Pancreas (tissue), 10 donors: ENCODE data around the gene SWT1. TPM values are rescaled to one million over a fixed set of nuclear protein-coding genes. Genes with fewer than 3 reads are reported as not detected.

Source experiments
- ATAC-seq, 4 donors: fragments of 200-7000 bp; cut with Tn5 transposase; one replicate each; pipeline versions ENCODE4 v1.8.0 to v1.9.1; 2020; ENCODE audit warnings: mild to moderate bottlenecking in 4 of 4, moderate library complexity in 4 of 4
- DNase-seq, 6 donors: peaks; one replicate each; pipeline ENCODE4 v3.0.0-alpha.2; 2020
- FAIRE-seq: peaks from 2 replicates; lab custom pipeline; 2012; peaks lifted over from hg19 to GRCh38; lab: Jason Lieb, UNC
- H3K27ac ChIP-seq, 4 donors: fragments of 200-600 bp; sonication (generic); 1 replicate in 3 of 4; 2 replicates in 1 of 4; pipeline versions ENCODE4 v1.5.0 to v1.8.0; 2020
- H3K27me3 ChIP-seq, 4 donors: fragments of 200-600 bp; one replicate each; pipeline ENCODE4 v1.8.0; 2021
- H3K36me3 ChIP-seq, 3 donors: fragments of 200-600 bp; sonication (generic) in 1 of 3; one replicate each; pipeline versions ENCODE4 v1.5.0 to v1.8.0; 2020 to 2021
- H3K4me1 ChIP-seq, 3 donors: fragments of 200-600 bp; one replicate each; pipeline ENCODE4 v1.8.0; 2021
- H3K4me3 ChIP-seq, 4 donors: fragments of 200-600 bp; sonication (generic) in 2 of 4; one replicate each; pipeline versions ENCODE4 v1.5.0 to v1.8.0; 2020 to 2021
- H3K9me3 ChIP-seq, 4 donors: fragments of 200-600 bp; one replicate each; pipeline ENCODE4 v1.8.0; 2021
- CTCF ChIP-seq, 4 donors: fragments of 200-600 bp; sonication (generic) in 3 of 4; IDR thresholded peaks; one replicate each; pipeline versions ENCODE4 v1.5.0 to v1.8.0; 2021; ENCODE audit warnings: antibody characterized with exemption in 4 of 4
- WGBS, 2 donors: extraction: QIAGEN DNeasy Blood & Tissue Kit; methylation state at CpG; one replicate each; pipeline ENCODE4 v1.1.7; 2013; 5-methylcytosine and 5-hydroxymethylcytosine counted together
- intact Hi-C, 3 donors: fragments of 100-400 bp; cut with DNase I; formaldehyde crosslinking; loops; one replicate each; pipeline versions ENCODE4 v1.11.1 to v1.14.2; 2022
- polyA plus RNA-seq, 2 donors: library from polyadenylated mRNA; stranded (reverse); fragments of 200-250 nt; gene quantifications; one replicate each; pipeline ENCODE4 v1.2.3, GENCODE V29; 2013
- total RNA-seq, 6 donors: library from RNA; stranded (reverse); fragmentation: NEBNext Ultra II Directional in 4 of 6; extraction: Animal tissue kit (Norgen Biotek cat#: 25700) in 4 of 6; gene quantifications; one replicate each; pipeline versions ENCODE4 v1.2.1 to v1.2.4, GENCODE V29; 2021 to 2023
- donor health status: healthy with polysubstance abuse.
- donor health status: DM: no; HTN: no; CAD: no; lungs with moderate emphysema.
- donor health status: DM: no; HTN: no; CAD: no.
- donor health status: control.
- donor health status: control.
- donor health status: Bipolar disorder and iron deficiency.
- donor health status: DM: yes; HTN: yes; CAD: no.
- donor health status: DM: no; HTN: no; CAD: no.
- donor health status: DM: no; HTN: no; CAD: no.
- donor health status: DM: yes; HTN: yes; CAD: no.

The SWT1 gene
- total and polyA plus RNA-seq, 8 donors, result 2.5 to 9.3 (median 8.4) TPM

GRCh38 chr1:185239861-185240260, 82.9 kb downstream of the SWT1 start:
- intact Hi-C loops, result no loop called here
- H3K27ac ChIP-seq, result no peak overlapping the region
- ATAC-seq (no peak), DNase-seq (no peak), FAIRE-seq (no peak)
- no peaks in the 10 kb centered on the region for H3K4me1 ChIP-seq
- H3K36me3 ChIP-seq, result no peaks in the 10 kb centered on the region
- no peak for TF ChIP-seq CTCF (IDR thresholded peaks at IDR 0.05)
- no peaks in the 10 kb centered on the region for H3K9me3 ChIP-seq
- no peak overlapping the region for H3K4me3 ChIP-seq
- 62 to 72% methylated on average over 1 of the region's 1 CpG for WGBS, 2 donors
- H3K27me3 ChIP-seq, result no peaks in the 10 kb centered on the region

- H3K36me3 ChIP-seq, result no peaks in the 10 kb centered on the region
- H3K27me3 ChIP-seq, result no peaks in the 10 kb centered on the region
- no peaks in the 10 kb centered on the region for H3K4me1 ChIP-seq
- no peak overlapping the region for H3K27ac ChIP-seq
- FAIRE-seq (no peak), DNase-seq (no peak), ATAC-seq (no peak)
- no peaks in the 10 kb centered on the region for H3K9me3 ChIP-seq
- no peak for TF ChIP-seq CTCF (IDR thresholded peaks at IDR 0.05)
- intact Hi-C loops, result no loop called here
- H3K4me3 ChIP-seq, result no peak overlapping the region
Observed at GRCh38 chr1:185241127-185241526, 84.2 kb downstream of the SWT1 start.

- H3K36me3 ChIP-seq, result no peaks in the 10 kb centered on the region
- FAIRE-seq (no peak), DNase-seq (no peak), ATAC-seq (no peak)
- 90 to 96% methylated on average over 3 of the region's 3 CpGs for WGBS, 2 donors
- no peaks in the 10 kb centered on the region for H3K9me3 ChIP-seq
- no peaks in the 10 kb centered on the region for H3K4me1 ChIP-seq
- H3K27ac ChIP-seq, result no peak overlapping the region
- no peak overlapping the region for H3K4me3 ChIP-seq
- no peak for TF ChIP-seq CTCF (IDR thresholded peaks at IDR 0.05)
- intact Hi-C loops, result no loop called here
- no peaks in the 10 kb centered on the region for H3K27me3 ChIP-seq
Observed at GRCh38 chr1:185244015-185244747, 87.2 kb downstream of the SWT1 start.

GRCh38 chr1:185245466-185245865, 88.5 kb downstream of the SWT1 start:
- no peak for TF ChIP-seq CTCF (IDR thresholded peaks at IDR 0.05)
- no peak for DNase-seq
- H3K27ac ChIP-seq, result no peak overlapping the region
- no peaks in the 10 kb centered on the region for H3K27me3 ChIP-seq
- FAIRE-seq, result no peak
- no peaks in the 10 kb centered on the region for H3K36me3 ChIP-seq
- no peaks in the 10 kb centered on the region for H3K9me3 ChIP-seq
- ATAC-seq, result no peak
- 77 to 80% methylated on average over 2 of the region's 2 CpGs for WGBS, 2 donors
- H3K4me3 ChIP-seq, result no peak overlapping the region
- intact Hi-C loops, result no loop called here
- H3K4me1 ChIP-seq, result no peaks in the 10 kb centered on the region

- WGBS, 2 donors, result 42 to 43% methylated on average over 2 of the region's 2 CpGs
- no peaks in the 10 kb centered on the region for H3K9me3 ChIP-seq
- H3K27me3 ChIP-seq, result no peaks in the 10 kb centered on the region
- intact Hi-C loops, result no loop called here
- H3K4me3 ChIP-seq, result no peak overlapping the region
- H3K36me3 ChIP-seq, result no peaks in the 10 kb centered on the region
- ATAC-seq, result peak in 3 of 4 donors; percentile 71 to 77 (median 74)
- no peak for FAIRE-seq
- no peak for TF ChIP-seq CTCF (IDR thresholded peaks at IDR 0.05)
- H3K27ac ChIP-seq, result no peak overlapping the region
- no peaks in the 10 kb centered on the region for H3K4me1 ChIP-seq
- no peak for DNase-seq
Observed at GRCh38 chr1:185249563-185249962, 92.6 kb downstream of the SWT1 start.
